HG02938 (cell line): Measurements from ENCODE around the gene SYT2.
"Not testable (repeated sequence)": the region's sequence is repeated elsewhere in the genome, so short reads cannot be mapped to it uniquely, and the experiment has no call there.

Source experiments
- ATAC-seq: cut with Tn5 transposase; IDR thresholded peaks from one replicate; pipeline ENCODE4 v1.9.1; 2021; ENCODE audit warnings: mild to moderate bottlenecking, moderate library complexity; ENCODE audit not compliant: unreplicated experiment

Gene SYT2

DNA sequence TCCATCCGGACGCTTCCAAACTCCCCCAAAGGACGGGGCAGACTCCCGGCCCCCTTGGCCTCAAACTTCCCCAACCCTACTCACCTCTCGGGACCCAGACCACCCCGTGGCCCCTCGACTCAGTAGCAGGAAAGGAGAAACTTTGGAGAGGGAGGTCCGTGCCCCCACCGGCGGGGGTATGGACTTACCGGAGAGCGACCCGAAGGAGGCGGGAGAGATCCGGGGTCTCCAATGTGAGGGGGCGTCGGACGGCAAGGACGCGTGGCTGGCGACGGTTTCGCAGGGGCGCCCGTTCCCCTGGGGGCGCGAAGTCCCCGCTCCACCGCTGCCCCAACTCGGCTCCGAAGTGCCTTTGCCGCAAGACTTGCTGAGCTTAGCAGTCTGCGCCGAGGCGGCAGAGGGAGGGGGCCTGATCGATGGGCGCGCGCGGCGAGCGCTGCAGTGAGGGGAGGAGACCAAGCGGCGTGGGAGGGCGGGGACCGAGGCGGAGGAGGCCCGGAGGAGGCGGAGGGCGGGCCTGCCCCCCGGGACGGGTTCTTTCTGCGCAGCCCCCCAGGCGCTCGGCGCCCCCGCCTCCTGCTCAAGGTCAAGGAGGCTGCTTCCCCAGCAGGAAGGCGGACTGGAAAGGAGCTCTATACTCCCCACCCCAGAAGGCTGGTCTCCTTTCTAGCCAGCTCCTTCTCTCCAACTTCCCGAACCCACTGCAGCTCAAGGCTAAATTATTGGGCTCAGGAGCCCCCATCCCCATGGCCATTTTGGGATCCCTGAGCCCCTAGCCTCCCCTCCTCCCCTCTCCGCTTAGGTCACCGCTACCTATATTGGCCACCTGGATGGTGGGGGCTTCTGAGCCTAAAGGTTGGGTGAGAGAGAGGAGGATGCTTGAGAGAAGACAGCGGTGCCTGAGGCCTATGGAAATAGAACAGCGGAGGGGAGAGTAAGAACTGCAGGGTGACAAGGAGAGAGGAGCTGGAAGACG, at the start of gene SYT2:
Gene SYT2 (minus strand): TSS at position 385 of the 976 bp plus-strand sequence. CDS start 104,682 bp downstream, outside the sequence.
- no peak for ATAC-seq

DNA sequence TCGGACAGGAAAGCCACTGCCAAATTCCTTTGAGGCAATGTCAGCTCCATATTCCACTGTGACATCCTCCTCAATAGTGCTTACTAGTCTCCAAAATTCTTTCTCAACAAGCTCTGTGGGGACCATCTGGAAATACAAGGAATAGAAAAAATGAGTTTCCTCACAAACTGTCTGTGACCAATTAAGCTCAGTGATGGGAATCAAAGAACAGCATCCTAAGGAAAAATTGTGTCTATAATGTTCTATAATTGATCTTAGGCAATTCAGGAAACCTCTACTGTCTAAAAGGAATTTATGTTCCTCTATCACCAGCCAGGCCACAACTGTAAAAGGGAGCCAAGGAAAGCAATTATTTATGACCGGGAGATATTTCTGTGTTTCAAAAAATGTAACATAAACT, 46.1 kb upstream of the SYT2 start:
- ATAC-seq: no peak

DNA sequence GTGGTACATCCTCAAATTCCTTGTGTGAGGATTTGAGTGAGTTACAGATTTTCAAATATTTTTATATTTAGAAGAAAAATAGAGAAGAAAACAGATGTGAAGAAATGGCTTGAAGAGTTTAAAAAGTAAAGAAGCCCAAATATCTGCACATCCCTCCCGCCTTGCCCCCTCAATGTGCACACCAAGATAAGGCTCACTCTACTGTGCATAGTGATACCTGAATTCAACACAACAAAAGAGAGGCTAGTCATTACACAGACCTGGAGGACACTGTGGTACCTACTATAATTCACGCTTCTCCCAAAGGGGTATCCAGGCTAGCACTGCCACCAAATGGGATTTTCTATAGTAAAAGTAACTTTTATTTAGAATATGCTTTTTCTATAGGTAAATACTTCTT, 44.0 kb upstream of the SYT2 start:
- ATAC-seq: no peak

DNA sequence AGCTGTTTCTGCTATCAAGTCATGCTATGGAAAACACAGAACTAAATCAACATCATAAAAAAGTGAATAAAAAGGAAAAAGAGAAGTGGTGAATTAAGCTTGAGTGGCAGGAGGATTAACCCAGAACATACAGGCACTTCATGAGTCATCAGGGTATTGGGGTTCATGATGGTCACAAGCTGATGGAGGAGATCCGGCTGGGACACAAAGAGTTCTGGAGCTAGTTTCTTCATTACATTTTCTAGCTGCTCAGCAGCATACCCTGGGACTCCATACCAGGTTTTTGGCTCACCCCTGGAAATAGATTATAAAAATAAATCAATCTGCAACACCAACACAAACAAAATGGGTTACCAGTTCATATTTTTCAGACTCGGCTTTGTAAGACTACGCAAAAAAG, 42.5 kb upstream of the SYT2 start:
- no peak for ATAC-seq

DNA sequence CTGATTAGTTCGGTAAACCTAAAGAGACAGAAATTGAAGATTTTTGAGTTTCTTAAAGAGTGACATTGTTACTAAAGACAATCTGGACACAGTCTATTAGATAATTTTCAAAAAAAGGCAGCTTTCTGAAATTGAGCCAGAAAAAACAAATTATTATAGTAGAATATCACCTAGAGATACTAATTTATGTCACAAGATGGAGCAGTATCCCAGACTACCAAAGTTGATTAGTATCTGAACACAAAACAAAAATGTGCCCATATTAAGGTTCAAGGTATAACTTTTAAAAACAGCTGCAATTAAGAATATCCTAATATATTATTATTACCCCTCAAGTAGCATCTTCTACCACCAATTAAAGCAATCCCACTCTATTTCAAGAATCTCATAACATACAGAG, 40.5 kb upstream of the SYT2 start:
- ATAC-seq: no peak

DNA sequence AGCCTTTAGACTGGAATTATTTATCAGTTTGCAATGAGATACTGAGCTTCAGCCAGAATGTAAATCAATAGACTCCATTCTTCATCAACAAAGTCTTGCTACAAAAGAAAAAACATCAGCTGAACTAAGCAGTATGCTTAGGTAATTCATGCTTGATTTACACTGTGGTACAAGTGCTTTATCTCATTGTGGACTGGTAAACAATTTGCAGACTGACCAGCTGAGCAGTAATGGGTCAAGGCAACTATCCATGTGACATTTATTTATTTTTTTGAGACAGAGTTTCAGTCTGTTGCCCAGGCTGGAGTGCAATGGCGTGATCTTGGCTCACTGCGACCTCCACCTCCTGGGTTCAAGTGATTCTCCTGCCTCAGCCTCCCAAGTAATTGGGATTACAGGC, 39.8 kb upstream of the SYT2 start:
- no peak for ATAC-seq

DNA sequence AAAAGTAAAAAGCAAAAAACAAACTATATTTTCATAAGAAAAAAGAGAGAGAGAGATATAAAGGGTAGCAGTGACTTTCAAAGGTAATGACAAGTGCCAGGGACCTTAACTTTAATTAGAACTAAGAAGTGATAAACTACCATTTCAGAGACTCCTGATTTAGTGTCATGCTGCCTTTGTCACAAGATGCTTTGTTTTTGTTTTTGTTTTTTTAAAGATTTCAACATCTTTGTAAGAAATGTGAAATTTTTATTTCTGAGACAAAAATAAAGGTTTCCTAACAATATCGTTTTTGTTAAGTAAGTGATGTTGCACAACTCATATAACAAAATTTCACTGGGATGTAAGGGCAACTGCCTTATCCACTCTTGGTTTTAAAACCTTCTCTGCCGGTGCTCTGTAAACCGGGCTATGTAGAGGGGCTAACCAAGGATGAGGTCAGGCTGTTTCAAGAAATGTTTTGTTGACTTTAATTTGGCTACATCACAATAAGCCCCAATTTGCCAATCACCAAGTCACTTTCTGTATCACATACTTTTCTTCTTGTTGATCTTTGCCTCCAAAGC, 35.2 kb upstream of the SYT2 start:
- ATAC-seq: no peak

DNA sequence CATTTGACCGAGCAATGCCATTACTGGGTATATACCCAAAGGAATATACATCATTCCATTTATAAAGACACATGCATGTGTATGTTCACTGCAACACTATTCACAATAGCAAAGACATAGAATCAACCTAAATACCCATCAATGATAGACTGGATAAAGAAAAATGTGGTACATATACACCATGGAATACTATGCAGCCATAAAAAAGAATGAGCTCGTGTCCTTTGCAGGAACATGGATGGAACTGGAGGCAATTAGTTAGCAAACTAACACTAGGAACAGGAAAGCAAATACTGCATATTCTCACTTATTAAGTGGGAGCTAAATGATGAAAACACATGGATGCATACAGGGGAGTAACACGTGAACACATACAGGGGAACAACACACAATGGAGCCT, 34.5 kb upstream of the SYT2 start:
- ATAC-seq: not testable (repeated sequence)

DNA sequence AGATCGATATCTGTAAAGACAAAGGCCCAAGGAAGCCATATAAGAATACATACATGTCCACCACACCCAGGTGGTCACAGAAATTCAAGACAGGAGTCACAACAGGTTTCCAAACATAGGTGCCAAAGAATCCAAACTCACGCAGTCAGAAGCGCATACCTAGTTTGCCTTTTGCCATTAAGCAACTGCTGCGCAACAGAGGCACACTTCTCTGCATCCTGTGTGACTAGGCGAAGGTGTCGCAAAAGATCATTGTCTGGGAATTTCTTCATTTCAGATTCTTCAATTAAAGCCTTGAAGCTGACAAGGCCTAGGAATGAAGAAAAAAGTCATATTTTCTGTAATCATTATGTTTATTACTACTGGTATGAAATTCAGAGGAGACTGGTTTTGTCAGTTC, 32.2 kb upstream of the SYT2 start:
- ATAC-seq: no peak

DNA sequence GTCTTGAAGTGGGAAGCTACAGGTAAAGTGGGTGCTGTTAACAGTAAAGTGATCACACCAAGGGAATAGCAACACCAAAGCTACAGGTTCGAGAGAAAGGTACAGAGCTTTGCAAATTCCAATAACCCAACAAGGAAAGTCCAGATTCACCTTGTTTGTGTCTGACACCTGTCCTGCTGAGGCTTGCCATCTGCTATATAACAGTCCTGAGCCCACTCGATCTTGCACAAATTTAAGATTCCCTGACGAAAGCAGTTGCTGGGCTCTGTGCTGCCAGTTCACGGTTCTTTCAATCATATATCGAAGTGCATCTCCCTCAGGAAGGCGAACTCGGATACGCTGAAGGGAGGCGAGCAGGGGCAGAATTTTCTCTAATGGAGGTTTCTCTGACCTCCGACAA, 23.0 kb upstream of the SYT2 start:
- ATAC-seq: no peak

DNA sequence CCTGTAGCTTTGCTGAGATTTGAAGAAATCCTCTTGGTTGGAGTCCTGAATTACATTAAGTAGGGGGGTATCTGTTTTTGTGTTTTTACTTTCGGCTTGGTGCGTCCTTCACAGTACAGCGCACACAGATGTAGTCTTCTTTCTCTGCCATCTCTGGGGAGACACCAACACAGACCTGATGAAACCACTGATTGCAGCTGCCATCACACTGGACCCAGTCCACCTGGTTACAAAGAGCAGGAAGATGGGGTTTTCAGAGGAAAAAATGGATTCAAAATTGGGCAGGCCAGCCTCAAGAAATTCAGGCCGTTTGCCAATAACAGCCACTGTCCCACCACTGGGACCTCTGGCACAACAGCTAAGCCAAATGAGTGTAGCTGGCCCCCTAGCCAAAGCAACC, 18.7 kb upstream of the SYT2 start:
- ATAC-seq: no peak

DNA sequence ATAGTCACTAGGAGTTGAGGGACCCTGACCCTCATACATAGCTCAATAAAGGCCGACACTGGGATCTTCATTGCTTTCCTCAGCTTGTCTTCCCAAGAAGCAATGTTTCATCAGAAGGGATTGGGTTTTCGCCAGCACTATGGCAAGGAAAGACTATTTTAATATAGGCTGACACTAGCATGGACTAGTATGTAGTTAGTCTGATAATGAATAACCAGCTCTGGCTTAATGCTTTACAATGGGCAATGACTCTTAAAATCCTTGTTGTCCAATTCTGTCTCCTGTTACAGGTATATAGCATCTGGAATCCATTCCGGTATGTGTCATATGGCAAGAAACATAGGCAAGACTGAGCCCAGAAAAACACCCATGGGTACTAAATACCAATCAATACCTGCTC, 15.3 kb upstream of the SYT2 start:
- no peak for ATAC-seq

DNA sequence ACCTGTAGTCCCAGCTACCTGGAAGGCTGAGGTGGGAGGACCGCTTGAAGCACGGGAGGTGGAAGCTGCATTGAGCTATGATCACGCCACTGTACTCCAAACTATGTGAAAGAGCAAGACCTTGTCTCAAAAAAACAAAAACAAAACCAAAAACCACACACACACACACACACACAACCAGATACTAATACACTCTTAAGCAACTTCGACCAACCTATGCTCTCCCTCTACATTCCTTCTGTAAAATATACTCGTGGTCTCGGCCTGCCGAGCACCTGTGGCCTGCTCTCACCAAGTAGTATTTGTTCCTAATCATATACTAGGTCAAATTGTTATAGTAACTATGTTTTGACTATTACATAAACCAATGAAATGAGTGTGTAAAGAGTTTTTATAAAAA, 13.5 kb upstream of the SYT2 start:
- ATAC-seq: no peak

DNA sequence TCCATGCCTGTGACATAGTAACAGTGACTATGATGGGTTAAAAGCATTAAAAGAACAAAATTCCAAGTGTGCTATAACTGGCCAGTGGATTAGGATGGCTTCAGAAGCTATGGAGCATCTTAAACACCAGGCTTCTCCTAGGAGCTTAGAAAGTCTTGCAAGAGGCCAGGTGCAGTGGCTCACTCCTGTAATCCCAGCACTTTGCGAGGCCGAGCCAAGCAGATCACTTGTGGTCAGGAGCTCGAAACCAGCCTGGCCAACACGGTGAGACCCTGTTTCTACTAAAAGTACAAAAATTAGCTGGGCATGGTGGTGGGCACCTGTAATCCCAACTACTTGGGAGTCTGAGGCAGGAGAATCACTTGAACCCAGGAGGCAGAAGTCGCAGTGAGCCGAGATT, 12.8 kb upstream of the SYT2 start:
- not testable (repeated sequence) for ATAC-seq

DNA sequence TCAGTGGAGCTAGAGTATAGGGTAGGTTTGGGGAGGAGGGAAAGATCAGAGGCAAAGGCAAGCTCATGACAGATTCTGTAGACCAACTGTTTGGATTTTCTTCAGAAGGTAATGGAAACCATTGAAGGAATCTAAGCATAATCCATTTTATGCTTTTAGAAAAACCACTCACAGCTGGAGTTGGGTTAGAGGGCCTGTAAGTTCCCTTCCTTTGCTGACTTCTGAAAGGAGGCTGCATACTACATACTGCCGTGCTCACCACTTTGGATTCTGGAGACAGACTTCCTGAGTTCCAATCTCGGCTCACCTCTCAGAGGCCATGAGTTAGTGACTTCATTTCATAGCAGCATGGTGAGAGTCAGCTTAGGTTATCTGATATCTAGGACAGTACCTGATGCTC, 6.4 kb upstream of the SYT2 start:
- no peak for ATAC-seq

DNA sequence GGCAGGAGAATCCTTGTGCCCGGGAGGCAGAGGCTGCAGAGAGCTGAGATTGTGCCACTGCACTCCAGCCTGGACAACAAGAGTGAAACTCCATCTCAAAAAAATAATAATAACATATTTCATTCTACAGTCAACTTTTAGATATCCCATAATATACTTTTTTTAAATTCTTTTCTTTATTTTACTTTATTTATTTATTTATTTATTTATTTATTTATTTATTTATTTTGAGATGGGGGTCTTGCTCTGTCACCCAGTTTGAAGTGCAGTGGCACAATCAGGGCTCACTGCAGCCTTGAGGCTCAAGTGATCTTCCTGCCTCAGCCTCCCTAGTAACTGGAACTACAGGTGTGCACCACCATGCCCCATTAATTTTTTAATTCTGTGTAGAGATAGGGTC, 3.9 kb upstream of the SYT2 start:
- ATAC-seq: not testable (repeated sequence)

DNA sequence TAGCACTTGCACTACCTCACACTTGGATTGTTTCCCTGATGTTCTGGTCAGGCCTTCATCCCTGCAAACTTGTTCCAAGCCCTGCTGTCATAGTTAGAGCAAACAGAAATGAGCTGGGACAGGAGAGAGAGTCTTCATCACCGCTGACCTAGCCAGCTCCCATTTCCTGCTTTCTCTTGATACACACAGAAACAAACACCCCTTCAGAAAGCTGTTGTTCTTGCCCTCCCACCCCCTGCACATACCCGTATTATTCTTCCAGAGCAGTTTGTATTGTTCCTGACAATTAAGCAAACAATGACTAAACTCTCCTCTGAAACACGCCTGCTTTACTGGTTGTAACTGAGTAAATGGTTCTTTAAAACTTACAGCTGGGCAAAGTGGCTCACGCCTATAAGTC, 2.9 kb upstream of the SYT2 start:
- no peak for ATAC-seq

DNA sequence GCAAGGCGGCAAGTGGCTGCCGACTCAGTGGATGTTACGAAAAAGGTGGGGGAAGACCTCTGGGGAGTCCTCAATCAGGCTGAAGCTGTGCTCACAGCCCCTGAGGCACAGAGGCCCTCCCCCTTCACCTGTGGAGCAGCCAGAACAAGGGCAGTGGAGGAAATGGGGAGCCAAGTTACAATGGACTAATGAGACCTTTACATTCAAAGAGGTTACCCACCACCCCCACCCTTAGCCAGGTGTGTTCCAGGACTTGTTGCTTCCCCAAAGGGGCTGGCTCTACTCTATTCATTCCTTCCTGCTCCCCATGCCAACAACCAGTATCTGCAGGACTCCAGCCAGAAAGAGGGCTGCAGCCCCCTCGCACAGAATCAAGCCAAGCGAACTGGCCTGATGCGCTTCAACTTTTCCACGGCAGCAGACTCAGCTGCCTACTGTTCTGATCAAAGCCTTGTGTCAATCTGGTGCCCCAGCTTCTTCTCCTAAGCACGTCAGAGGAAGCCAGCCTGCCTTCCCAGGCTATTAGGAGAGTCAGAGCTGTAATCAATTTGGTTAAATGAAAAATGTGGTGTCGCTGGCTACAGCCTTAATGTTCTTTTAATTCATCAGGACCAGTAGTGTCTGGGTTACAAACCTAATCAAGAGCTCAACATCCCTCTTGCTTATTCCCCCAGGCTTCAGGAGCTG, 1.8 kb upstream of the SYT2 start:
- no peak for ATAC-seq

DNA sequence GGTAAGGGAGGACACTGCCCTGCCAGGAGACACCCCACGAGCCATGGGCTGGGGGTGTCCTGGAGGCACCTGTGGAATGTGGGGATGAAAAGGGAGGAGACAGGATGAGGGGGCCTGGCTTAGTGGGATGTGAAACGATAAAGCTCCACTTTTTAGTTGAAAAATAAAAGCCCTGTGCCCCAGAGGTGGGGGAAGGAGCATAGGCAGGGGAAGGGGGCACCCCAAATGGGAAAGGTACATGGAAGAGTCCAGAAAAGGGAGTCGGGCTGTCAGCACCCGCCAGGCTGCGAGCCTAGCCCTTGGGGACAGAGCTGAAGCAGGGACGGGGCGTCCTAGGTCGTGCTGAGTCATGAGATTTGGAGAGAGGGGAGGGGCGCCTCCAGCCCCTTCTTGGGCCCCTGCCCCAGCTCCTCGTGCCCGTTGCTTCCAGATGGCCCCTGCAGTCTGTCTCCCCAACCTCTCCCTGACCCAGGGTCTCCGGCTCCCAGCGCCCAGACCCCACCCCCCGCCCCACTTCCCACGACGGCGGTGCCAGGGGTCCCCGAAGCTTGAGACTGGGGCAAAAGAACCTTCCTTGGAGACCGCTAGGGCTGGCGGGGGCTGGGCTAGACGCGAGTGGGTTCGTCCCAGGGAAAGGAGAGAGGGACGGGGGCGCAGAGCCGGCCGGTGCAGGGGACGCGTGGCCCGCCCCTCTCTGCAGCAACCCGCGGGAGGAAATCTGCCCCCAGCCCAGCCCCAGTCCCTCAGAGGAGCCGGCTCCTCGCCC, 795 bp downstream of the SYT2 start:
- no peak for ATAC-seq

DNA sequence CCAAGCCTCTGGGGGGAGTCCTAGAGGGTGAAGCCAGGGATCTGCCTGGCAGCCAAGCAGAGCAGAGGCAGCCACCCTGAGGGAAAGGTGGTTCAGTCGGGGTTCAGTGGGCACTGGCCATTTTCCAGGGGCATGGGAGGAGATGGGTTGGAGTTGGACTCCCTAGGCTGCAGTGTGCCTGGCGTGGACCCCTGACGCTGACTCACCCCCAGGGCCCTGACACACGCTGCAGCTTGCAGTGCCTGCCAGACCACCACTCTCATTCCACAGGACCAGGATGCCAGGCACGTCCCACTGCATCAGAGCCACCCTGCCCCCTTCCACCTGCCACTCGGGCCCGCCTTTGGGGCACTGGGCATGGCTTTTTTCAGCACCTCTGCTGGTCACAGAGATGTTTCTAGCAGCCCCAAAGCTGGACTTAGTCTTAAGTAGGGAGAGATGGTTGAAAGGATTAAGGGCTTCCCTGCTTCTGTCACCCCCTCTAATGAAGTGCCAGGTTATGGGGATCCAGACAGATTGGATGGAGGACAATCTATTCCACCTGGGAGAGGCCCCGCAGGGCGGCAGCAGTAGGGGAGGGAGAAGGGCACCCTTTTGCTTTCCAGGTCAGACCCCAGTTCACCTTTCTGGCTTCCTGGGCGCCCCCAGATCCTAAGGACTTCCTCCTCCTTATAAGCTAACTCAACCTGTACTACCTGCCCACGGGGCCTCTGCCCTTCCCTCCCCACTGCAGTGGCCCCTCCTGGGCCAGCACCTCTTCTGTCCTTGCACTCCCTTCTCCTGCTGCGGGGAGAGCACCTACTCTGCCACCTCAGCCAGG, 1.6 kb downstream of the SYT2 start:
- no peak for ATAC-seq
